ENCODE measurements around the gene CHURC1. TPM values are rescaled to one million over a fixed set of nuclear protein-coding genes. Genes with fewer than 3 reads are reported as not detected.

The CHURC1 gene
- total RNA-seq, 1 donor from 2014 or later: 57.9 TPM

DNA sequence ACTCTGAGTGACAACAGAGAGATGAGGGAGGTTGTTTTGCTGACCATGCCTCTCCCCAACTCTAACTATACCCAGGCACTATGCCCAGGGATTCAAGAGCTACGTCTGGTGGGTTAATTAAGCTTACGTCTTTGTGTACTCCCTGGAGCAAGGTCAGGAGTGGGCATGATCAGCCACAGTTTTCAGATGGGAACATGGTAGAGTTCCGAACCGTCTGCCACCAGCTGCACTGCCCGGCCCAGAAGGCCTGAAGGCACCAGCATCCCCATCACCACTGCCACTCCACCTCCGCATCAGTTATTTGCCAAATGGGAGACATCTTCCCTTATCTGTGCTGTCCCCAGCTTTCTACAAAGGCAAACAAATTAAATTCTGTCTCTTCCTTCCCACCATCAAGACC is 39.4 kb downstream of the CHURC1 start:
- no peak for TF ChIP-seq POLR2A (IDR thresholded peaks at IDR 0.05)
- no peak for TF ChIP-seq POLR2AphosphoS5 (IDR thresholded peaks at IDR 0.05; ENCODE audit: insufficient read depth in 1 of 2, low read depth in 1 of 2)
- TF ChIP-seq, protein P1, sequence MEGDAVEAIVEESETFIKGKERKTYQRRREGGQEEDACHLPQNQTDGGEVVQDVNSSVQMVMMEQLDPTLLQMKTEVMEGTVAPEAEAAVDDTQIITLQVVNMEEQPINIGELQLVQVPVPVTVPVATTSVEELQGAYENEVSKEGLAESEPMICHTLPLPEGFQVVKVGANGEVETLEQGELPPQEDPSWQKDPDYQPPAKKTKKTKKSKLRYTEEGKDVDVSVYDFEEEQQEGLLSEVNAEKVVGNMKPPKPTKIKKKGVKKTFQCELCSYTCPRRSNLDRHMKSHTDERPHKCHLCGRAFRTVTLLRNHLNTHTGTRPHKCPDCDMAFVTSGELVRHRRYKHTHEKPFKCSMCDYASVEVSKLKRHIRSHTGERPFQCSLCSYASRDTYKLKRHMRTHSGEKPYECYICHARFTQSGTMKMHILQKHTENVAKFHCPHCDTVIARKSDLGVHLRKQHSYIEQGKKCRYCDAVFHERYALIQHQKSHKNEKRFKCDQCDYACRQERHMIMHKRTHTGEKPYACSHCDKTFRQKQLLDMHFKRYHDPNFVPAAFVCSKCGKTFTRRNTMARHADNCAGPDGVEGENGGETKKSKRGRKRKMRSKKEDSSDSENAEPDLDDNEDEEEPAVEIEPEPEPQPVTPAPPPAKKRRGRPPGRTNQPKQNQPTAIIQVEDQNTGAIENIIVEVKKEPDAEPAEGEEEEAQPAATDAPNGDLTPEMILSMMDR (IDR thresholded peaks at IDR 0.05): no peak
- H3K9me3 ChIP-seq: no peaks in the 10 kb centered on the region
- no peak for DNase-seq (ENCODE audit: extremely low spot score in 2 of 2)

DNA sequence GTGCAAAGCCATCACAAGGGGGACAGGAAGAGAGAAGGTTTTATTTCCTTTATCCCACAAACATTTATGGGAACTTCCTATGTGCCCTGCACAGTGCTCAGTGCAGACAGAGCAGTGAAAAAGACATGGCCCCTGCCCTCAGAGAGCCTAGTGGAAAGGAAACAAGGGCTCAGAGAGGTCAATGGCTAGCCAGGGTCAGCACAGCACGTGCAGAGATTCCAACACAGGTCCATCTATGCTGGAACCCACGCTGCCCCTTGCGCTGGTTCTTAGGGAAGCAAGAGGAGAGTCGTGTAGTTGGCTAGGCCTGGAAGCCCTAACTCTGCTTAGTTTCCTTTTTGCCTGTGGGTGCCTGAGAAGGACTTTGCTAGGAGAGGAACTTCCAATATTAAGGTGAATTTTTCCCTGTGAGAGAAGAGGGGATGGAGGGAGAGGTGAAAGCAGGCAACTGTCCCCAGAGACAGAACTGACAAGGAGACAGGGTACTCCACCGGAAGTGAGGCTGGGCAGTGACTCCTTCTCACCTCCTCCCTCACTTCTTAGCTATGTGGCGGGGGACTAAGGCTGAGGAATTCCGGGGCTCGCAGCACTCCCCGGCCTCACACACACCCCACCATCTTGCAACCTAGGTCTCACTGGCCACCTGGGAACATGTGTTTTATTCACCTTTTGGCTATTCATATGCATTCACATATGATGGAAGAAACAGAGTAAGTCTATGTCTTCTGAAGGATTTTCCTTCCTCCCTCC is 40.4 kb downstream of the CHURC1 start:
- DNase-seq (ENCODE audit: extremely low spot score in 2 of 2): no peak
- Histone ChIP-seq H3K9me3 (no peaks in the 10 kb centered on the region), H3K4me1 (no peaks in the 10 kb centered on the region), H3K36me3 (peaks cover 0 to 9% of the 10 kb centered on the region in 2 donors), H3K27ac (no peak overlapping the region), H3K27me3 (no peaks in the 10 kb centered on the region), H3K4me3 (no peak overlapping the region)
- intact Hi-C loops (cut with DNase I): no loop called here
- no peak for TF ChIP-seq POLR2A (IDR thresholded peaks at IDR 0.05)
- TF ChIP-seq POLR2AphosphoS5 (IDR thresholded peaks at IDR 0.05; ENCODE audit: insufficient read depth in 1 of 2, low read depth in 1 of 2): no peak
- TF ChIP-seq, protein P1 (IDR thresholded peaks at IDR 0.05): no peak

More for the DNA sequence above, 39.4 kb downstream of the CHURC1 start:
- intact Hi-C loops (cut with DNase I): no loop called here
- Histone ChIP-seq H3K36me3 (peaks cover 0 to 13% of the 10 kb centered on the region in 2 donors), H3K27ac (no peak overlapping the region), H3K4me3 (no peak overlapping the region), H3K27me3 (no peaks in the 10 kb centered on the region), H3K4me1 (no peaks in the 10 kb centered on the region)

DNA sequence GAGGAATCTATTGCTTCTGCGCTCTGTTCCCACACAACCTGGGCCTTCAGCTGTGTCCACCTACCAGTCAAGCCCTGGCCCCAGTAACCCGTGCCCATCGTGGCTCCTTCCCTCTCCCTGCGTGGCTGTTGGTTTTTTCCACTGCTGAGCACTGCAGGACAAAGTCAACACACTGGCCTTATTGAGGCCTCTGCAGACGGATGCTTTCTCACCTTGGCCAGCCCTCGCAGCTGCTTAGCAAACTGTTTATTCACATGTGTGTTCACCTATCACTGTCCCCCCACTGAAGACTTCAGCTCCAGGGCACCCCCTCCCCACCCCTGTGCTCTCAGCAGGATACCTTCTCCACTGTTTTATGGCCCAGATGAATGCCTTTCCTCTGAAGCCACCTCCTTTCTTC is 41.0 kb downstream of the CHURC1 start:
- no peaks in the 10 kb centered on the region for H3K9me3 ChIP-seq
- H3K4me1 ChIP-seq: no peaks in the 10 kb centered on the region
- H3K27me3 ChIP-seq: no peaks in the 10 kb centered on the region
- intact Hi-C loops (cut with DNase I): no loop called here
- no peak for TF ChIP-seq POLR2A (IDR thresholded peaks at IDR 0.05)
- TF ChIP-seq, protein P1 (IDR thresholded peaks at IDR 0.05): no peak
- no peak for TF ChIP-seq POLR2AphosphoS5 (IDR thresholded peaks at IDR 0.05; ENCODE audit: insufficient read depth in 1 of 2, low read depth in 1 of 2)
- H3K27ac ChIP-seq: no peak overlapping the region
- no peak for DNase-seq (ENCODE audit: extremely low spot score in 2 of 2)
- H3K36me3 ChIP-seq: peaks cover 0 to 8% of the 10 kb centered on the region in 2 donors
- no peak overlapping the region for H3K4me3 ChIP-seq

DNA sequence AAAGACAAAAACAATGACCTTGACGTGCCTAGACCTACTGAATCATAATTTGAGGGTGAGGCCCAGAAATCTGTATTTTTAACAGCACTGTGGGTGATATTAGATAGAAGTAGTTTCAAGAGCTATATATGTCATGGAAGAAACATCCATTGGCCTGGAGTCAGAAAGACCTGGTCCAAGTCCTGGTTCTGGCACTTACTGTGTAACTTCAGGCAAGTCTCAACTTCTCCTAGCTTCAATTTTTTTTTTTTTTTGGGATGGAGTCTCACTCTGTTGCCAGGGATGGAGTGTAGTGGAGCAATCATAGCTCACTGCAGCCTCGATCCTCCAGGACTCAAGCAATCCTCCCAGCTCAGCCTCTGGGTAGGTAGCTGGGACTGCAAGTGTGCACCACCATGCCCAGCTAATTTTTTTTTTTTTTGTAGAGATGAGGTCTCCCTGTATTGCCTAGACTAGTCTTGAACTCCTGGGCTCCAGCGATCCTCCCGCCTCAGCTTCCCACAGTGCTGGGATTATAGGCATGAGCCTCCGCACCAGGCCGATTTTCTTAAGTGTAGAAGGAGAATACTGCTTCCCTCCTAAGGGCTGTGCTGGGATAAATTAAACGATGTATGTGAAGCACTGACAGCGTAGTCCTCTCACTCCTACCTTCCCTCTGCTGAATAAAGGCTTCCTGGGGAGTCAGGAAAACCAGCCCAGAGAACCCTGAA is 42.6 kb downstream of the CHURC1 start:
- H3K9me3 ChIP-seq: no peaks in the 10 kb centered on the region
- no peak overlapping the region for H3K4me3 ChIP-seq
- TF ChIP-seq POLR2A (IDR thresholded peaks at IDR 0.05): no peak
- TF ChIP-seq POLR2AphosphoS5 (IDR thresholded peaks at IDR 0.05; ENCODE audit: insufficient read depth in 1 of 2, low read depth in 1 of 2): no peak
- TF ChIP-seq, protein P1 (IDR thresholded peaks at IDR 0.05): no peak
- peaks cover 10% of the 10 kb centered on the region for H3K4me1 ChIP-seq
- H3K36me3 ChIP-seq: no peaks in the 10 kb centered on the region
- no peaks in the 10 kb centered on the region for H3K27me3 ChIP-seq
- DNase-seq (ENCODE audit: extremely low spot score in 2 of 2): no peak
- intact Hi-C loops (cut with DNase I): no loop called here
- H3K27ac ChIP-seq: no peak overlapping the region

DNA sequence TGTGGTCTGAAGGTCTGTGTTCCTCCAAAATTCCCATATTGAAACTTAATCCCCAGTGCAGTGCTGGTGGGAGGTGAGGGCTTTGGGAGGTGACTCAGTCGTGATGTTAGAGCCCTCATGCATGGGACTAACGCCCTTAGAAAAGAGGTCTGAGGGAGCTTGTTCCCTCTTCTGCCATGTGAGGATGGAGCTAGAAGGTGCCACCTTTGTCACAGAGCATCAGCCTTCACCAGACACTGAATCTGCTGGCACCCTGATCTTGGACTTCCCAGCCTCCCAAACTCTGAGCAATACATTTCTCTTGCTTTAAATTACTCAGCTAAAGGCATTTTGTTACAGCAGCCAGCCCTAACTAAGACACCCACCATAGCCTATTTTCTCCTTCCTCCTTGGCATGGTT is 43.9 kb downstream of the CHURC1 start:
- intact Hi-C loops (cut with DNase I): no loop called here
- Histone ChIP-seq H3K9me3 (no peaks in the 10 kb centered on the region), H3K4me3 (no peak overlapping the region), H3K4me1 (peaks cover 10% of the 10 kb centered on the region), H3K27ac (no peak overlapping the region), H3K36me3 (no peaks in the 10 kb centered on the region), H3K27me3 (no peaks in the 10 kb centered on the region)
- DNase-seq (ENCODE audit: extremely low spot score in 2 of 2): no peak
- TF ChIP-seq, protein P1 (IDR thresholded peaks at IDR 0.05): no peak
- TF ChIP-seq POLR2A (IDR thresholded peaks at IDR 0.05) (no peak), POLR2AphosphoS5 (IDR thresholded peaks at IDR 0.05; ENCODE audit: insufficient read depth in 1 of 2, low read depth in 1 of 2) (no peak)

All from vagina (tissue), 2 donors.